Measurements from ENCODE around the gene CNN2.

- TF ChIP-seq CTCF (IDR thresholded peaks at IDR 0.05; ENCODE audit: poor library complexity) = no peak
- TF ChIP-seq EZH2 (IDR thresholded peaks at IDR 0.05; ENCODE audit: borderline replicate concordance) = no peak
- no peak for TF ChIP-seq EZH2phosphoT487 (IDR thresholded peaks at IDR 0.05; ENCODE audit: low read depth, severe bottlenecking, unreplicated experiment)
These were observed 53.2 kb downstream of the CNN2 start for GRCh38 chr19:1079566-1080111.
